Activated CD4-positive, alpha-beta T cell treated with anti-CD3 and anti-CD28 coated beads for 48 hours (primary cell): Measurements from ENCODE around the gene PIANP.

ENCODE experiments used
- DNase-seq: peaks from one replicate; pipeline ENCODE4 v3.0.0-alpha.2; 2020

Gene PIANP

DNA sequence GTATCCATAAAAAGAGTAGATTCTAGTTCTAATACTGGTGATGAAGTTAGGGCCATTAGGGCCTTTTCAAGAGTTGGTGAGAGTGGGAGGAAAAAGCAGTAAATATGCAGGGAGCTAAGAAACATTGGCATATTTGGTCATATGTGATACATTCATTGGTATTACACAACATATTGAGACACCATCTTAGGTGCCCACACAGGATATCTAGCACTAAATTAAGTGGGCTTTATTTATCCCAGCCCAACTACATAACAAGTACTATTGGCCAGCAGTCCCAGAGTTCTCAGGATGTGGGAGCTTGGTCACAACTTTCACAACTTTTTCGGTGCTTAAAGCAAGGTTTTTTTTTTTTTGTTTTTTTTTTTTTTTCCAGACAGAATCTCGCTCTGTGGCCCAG, 35.7 kb downstream of the PIANP start:
- no peak for DNase-seq

DNA sequence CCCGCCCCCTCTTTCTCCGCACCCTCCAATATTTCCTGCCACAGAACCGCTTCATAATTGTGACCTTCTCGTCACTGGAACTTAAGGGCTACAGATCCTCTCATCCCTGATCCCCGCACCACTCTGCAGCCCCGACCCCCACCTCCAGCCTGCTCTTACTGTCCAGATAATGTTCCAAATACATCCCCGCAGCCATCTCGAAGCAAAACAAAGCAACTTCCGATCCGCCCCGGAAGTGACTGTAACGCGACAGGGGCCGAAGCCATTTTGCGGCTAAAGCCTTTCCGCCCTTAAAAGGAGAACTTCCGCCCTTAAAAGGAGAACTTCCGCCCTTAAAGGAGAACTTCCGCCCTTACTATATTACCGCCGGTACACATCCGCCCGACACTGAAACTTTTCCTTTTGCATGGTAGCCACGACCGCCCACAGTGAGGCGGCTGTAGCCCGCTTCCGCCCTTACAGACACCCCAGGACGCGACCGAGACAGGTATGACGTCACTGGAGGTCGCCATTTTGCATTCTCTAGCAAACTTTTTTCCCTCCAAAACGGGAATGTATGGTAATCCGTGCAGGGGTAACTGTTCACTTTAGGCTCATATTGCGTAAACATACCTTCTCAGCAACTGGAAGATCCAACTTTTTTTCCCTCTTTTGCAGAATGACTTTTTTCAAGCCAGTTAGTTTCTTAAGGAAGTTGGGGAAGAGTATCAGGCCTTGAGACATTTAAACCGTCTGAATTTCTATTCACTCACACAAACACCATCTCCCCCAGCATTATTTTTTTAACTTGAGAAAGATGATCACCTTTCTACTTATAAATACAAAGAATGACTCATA, 37.5 kb downstream of the PIANP start, which contains the start of gene ING4:
TSS of gene ING4 (minus strand) at position 214 of the 837 bp plus-strand sequence. CDS start at position 196, 18 bp downstream.
- peak; percentile 96 for DNase-seq

DNA sequence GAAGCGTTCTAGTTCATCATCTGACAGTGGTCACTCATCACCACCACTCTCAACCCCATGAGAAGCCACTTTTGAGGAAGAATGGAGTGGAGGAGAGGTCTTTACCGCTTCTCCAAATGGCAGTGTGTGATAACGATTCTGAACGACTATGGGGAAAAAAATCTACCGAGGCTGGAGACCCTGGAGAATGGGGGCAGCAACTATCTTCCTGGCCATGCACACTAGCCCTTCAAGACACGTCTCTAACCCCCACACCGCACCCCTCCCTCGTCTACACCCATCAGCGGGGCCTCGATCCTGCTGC, 38.1 kb downstream of the PIANP start:
- no peak for DNase-seq

DNA sequence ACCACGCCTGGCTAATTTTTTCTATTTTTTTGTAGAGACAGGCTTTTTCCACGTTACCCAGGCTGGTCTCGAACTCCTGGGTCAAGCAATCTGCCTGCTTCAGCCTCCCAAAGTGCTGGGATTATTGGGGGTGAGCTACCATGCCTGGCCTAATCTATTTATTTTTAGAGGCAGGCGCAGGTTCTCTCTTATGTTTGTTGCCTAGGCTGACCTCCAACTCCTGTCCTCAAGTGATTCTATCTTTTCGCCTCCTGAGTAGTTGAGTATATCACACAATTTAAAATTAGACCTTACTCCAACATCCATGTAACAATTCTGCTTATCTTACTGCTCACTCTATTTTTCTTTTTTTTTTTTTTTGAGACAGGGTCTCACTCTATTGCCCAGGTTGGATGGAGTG, 46.6 kb downstream of the PIANP start:
- no peak for DNase-seq

DNA sequence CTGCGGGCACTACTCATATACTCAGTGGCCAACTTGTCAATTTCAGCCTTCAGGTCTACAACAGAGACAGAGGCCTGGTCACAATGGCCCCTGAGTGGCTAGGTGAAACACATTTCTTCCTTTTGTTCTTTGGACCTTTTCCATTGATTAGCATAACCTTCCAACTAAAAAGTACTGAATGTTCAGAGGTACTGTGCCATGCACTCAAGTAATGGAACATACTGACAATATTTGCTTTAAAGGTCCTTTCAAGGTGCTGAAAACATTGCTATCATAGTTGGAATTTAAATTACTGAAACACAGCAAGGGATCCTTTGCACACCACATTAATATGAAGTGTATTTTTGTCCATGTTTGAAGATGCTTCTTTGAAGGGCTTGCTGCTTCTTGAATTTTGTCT, 47.3 kb downstream of the PIANP start:
- DNase-seq: no peak

DNA sequence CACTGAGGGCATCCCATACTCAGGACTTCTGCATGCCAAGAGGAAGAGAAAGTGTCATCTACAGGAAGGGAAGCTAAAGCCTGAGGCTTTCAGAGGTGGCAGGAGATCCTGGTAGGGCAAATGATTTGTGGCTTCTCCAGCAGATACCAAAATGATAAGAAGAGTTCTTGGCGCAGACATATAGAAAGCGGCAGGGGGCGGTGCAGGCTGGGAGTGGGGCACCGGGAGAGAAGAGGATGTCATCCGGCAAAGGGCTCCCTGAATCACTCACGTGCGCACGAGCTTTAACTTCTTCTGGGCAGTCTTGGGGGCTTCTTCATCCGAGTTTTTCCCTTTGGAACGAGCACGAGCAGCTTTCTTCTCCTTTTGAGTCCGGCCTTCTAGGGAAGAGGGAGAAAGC, 48.2 kb downstream of the PIANP start:
- no peak for DNase-seq

DNA sequence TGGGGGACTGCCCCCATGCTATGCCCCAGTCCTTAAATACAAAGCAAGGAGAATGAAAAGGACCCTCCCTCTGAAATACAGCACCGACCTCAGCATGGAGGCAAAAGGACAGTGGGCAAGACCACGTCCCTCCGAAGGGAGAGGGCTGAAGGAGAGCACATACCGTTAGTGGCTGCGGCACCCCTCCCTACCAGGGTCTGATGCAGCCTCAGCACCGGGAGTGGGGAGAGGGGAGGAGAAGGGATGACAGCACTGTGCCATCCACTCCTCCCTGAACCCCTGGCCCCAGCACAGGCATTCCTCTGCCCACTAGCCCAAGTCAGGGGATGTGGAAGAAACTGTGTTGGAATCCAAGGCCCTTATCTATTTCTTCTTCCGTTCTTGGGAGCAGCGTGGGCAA, 49.8 kb downstream of the PIANP start:
- no peak for DNase-seq

DNA sequence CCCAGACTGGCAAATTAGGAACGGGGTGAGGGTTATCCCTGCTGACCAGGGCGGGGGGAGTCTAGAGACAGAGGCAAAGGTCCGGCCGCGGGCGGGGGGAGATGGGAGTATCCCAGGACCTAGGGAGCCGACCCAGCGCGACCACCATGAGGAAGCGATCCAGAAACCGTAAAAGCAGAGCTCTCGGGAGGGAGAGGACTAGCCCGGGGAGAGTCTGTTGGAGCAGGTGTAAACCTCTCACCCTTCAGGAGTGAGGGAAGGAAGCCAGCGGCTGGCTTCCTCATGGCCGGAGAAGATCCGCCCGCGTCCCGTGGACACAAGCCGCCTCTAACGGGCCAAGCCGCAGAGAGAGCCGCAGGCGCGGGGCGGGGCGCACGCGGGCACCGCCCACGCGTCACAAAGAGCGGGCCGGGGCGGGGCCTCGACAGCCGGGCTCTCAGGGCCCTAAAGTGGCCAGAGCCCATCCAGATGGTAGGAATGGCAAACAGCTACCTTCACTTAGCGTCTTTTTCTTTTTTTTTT, 53.5 kb downstream of the PIANP start, which contains the start of gene ACRBP:
TSS of gene ACRBP (minus strand) at position 350 of the 522 bp plus-strand sequence. CDS start at position 284, 66 bp downstream.
- DNase-seq: peak; percentile 56

DNA sequence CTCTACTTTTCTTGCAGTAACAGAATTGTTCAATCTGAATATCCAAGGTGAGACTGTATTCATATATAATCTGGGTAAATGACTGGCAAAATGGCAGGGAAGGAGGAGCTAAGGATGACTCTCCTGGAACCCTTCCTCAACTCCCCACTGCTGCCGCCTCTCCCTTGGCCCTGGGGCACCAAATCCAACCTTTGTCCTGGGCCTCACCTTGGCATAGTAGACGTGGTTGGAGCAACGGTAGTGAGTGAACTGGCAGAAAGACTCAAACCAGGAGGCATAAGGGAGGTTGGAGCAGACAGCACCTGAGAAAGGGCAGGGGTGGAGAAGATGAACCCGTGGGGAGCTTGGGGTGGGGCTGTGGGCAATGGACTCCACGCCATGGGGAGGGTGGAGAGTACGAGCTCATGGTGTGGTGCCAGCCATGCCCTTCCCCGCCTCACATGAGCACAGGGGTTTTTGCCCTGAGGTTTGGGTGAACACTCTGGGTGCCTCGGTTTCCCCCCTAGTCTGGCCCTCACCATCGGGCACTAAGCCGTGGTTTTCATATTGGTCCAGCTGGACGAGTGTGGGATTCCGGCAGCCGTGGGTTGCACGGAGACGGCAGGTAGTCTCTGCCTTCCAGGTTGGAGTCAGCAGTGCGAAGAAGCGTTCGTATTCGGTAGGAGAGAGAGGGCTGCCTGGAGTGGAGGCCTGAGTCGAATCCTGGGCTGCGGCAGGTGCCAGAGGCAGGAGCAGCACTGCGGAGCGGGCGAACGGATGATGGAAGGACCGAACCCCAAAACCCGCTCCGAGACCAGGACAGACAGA, 54.1 kb downstream of the PIANP start:
- no peak for DNase-seq

DNA sequence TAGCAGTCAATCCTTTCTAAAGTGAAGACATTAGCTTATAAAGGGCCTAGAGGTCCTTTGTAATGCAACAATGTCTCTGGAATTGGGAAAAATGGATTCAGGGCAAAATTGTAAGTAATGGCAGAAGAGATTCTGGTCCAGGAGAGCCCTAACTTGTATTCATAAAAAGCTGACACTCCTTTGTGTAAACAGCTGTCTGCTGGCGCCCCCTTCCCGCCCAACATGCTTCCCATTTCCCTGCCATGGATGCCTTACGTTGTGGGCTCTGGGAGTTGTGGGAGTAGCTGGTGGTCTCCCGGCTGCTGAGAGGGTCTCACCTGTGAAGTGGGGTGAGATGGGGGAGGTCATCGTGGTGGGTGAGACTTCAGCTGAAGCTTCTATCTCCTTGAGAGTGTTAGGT, 55.7 kb downstream of the PIANP start:
- no peak for DNase-seq

DNA sequence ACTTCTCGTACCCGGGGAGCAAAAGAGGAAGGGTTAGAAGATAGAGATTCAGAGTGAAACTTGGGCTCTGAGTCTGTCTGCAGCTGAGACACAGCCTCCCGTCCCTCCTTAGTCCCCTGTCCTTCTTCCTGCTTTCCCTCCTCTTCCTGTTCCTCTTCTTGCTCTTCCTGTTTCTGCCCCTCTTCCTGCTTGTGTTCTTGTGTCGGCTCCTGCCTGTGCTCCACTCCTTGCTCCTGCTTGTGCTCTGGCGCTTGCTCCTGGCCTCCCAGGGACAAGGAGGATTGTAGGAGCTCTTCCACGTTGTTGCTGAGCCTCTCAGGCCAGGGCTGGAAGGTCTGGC, 56.4 kb downstream of the PIANP start:
- no peak for DNase-seq
